GOT3 (cell line): ENCODE results near the gene ATF1.
"Not testable (repeated sequence)": the region's sequence is repeated elsewhere in the genome, so short reads cannot be mapped to it uniquely, and the experiment has no call there.

Experiments
- DNase-seq: peaks from one replicate; lab custom pipeline; 2025; ENCODE audit warnings: mixed read lengths; lab: John Stamatoyannopoulos, UW

ATF1 gene

GRCh38 chr12:50799908-50800307 lies 36.0 kb downstream of the ATF1 start:
- DNase-seq, result no peak

GRCh38 chr12:50803230-50803875 lies 39.5 kb downstream of the ATF1 start:
- no peak for DNase-seq

GRCh38 chr12:50806176-50806575 lies 42.3 kb downstream of the ATF1 start:
- DNase-seq, result no peak

- not testable (repeated sequence) for DNase-seq
Observed at GRCh38 chr12:50809131-50809530, 45.2 kb downstream of the ATF1 start.

GRCh38 chr12:50814921-50815320 lies 51.0 kb downstream of the ATF1 start:
- not testable (repeated sequence) for DNase-seq

GRCh38 chr12:50820177-50820576 lies 56.3 kb downstream of the ATF1 start:
- no peak for DNase-seq

GRCh38 chr12:50822082-50822481 lies 58.2 kb downstream of the ATF1 start:
- DNase-seq, result no peak

GRCh38 chr12:50823724-50824123 lies 59.8 kb downstream of the ATF1 start:
- DNase-seq, result not testable (repeated sequence)

- no peak for DNase-seq
Observed at GRCh38 chr12:50824914-50825313, 61.0 kb downstream of the ATF1 start.

- DNase-seq, result no peak
Observed at GRCh38 chr12:50825372-50825838, 61.5 kb downstream of the ATF1 start.

- no peak for DNase-seq
Observed at GRCh38 chr12:50828121-50828520, 64.2 kb downstream of the ATF1 start.

GRCh38 chr12:50828886-50829285 lies 65.0 kb downstream of the ATF1 start:
- no peak for DNase-seq

- DNase-seq, result not testable (repeated sequence)
Observed at GRCh38 chr12:50833801-50834200, 69.9 kb downstream of the ATF1 start.

- no peak for DNase-seq
Observed at GRCh38 chr12:50839042-50839441, 75.1 kb downstream of the ATF1 start.

- no peak for DNase-seq
Observed at GRCh38 chr12:50840809-50841487, 77.0 kb downstream of the ATF1 start.

- no peak for DNase-seq
Observed at GRCh38 chr12:50841716-50842531, 78.0 kb downstream of the ATF1 start.

GRCh38 chr12:50842637-50843493 lies 79.0 kb downstream of the ATF1 start, which contains the start of gene TMPRSS12:
TSS of gene TMPRSS12 (plus strand) at chr12:50842926. CDS start at chr12:50842965, 39 bp downstream.
- no peak for DNase-seq

- DNase-seq, result no peak
Observed at GRCh38 chr12:50845021-50845647, 81.2 kb downstream of the ATF1 start.

- no peak for DNase-seq
Observed at GRCh38 chr12:50848963-50849362, 85.1 kb downstream of the ATF1 start.

GRCh38 chr12:50855218-50855617 lies 91.3 kb downstream of the ATF1 start:
- DNase-seq, result not testable (repeated sequence)

- not testable (repeated sequence) for DNase-seq
Observed at GRCh38 chr12:50855679-50856078, 91.8 kb downstream of the ATF1 start.
